GM19324 (cell line): ENCODE measurements around the gene TRIP11.
A peak's percentile ranks its signal among the peaks of the same experiment; 100 is the strongest.
"Not testable (repeated sequence)": the region's sequence is repeated elsewhere in the genome, so short reads cannot be mapped to it uniquely, and the experiment has no call there.

ENCODE experiments used
- ATAC-seq: cut with Tn5 transposase; IDR thresholded peaks from one replicate; pipeline ENCODE4 v1.9.1; 2021; ENCODE audit warnings: mild to moderate bottlenecking, moderate library complexity; ENCODE audit not compliant: unreplicated experiment, low FRiP score

Gene TRIP11

GRCh38 chr14:92039719-92040430 lies at the start of gene TRIP11:
TRIP11 (minus strand) TSS chr14:92040059; CDS start chr14:92039685, 374 bp downstream.
- ATAC-seq, result peak; percentile 99

GRCh38 chr14:92088494-92088893 lies 48.6 kb upstream of the TRIP11 start:
- no peak for ATAC-seq

- no peak for ATAC-seq
These were observed 34.7 kb upstream of the TRIP11 start for GRCh38 chr14:92074555-92074954.

- no peak for ATAC-seq
These were observed 18.4 kb upstream of the TRIP11 start for GRCh38 chr14:92058006-92058917.

- no peak for ATAC-seq
These were observed 9.9 kb upstream of the TRIP11 start for GRCh38 chr14:92049781-92050180.

GRCh38 chr14:92049221-92049620 lies 9.4 kb upstream of the TRIP11 start:
- not testable (repeated sequence) for ATAC-seq

GRCh38 chr14:92045904-92046303 lies 6.0 kb upstream of the TRIP11 start:
- not testable (repeated sequence) for ATAC-seq

- not testable (repeated sequence) for ATAC-seq
These were observed 1.9 kb upstream of the TRIP11 start for GRCh38 chr14:92041766-92042165.

- no peak for ATAC-seq
These were observed 1.3 kb upstream of the TRIP11 start for GRCh38 chr14:92041203-92041602.

- peak; percentile 17 for ATAC-seq
These were observed 682 bp upstream of the TRIP11 start for GRCh38 chr14:92040431-92041051.

GRCh38 chr14:92039063-92039718 lies 668 bp downstream of the TRIP11 start:
- peak; percentile 24 for ATAC-seq

GRCh38 chr14:92037989-92038388 lies 1.9 kb downstream of the TRIP11 start:
- ATAC-seq, result no peak

- ATAC-seq, result no peak
These were observed 4.0 kb downstream of the TRIP11 start for GRCh38 chr14:92035890-92036289.

GRCh38 chr14:92033906-92034687 lies 5.8 kb downstream of the TRIP11 start:
- no peak for ATAC-seq

GRCh38 chr14:92033433-92033832 lies 6.4 kb downstream of the TRIP11 start:
- ATAC-seq, result no peak

- no peak for ATAC-seq
These were observed 13.2 kb downstream of the TRIP11 start for GRCh38 chr14:92026548-92027190.

GRCh38 chr14:92022036-92022435 lies 17.8 kb downstream of the TRIP11 start:
- no peak for ATAC-seq

GRCh38 chr14:92021523-92021922 lies 18.3 kb downstream of the TRIP11 start:
- ATAC-seq, result no peak

GRCh38 chr14:92014040-92014439 lies 25.8 kb downstream of the TRIP11 start:
- no peak for ATAC-seq
